H9 (cell line): ENCODE data around the gene ANK2. TPM values are rescaled to one million over a fixed set of nuclear protein-coding genes. Genes with fewer than 3 reads are reported as not detected.

ENCODE experiments used
- DNase-seq: peaks from one replicate; pipeline ENCODE4 v3.0.0-alpha.2; 2017
- H2AFZ ChIP-seq: one replicate; pipeline ENCODE4 v1.6.1; 2013; ENCODE audit warnings: mild to moderate bottlenecking, low read length, control low read depth, moderate library complexity
- H2AK5ac ChIP-seq: 2 replicates; pipeline ENCODE4 v1.6.1; 2013; ENCODE audit warnings: low read length, control low read depth, mixed read lengths; ENCODE audit not compliant: insufficient read length
- H2BK120ac ChIP-seq: one replicate; pipeline ENCODE4 v1.6.1; 2013; ENCODE audit warnings: low read depth, mild to moderate bottlenecking, low read length, control low read depth, inconsistent platforms; ENCODE audit not compliant: poor library complexity, severe bottlenecking
- H2BK12ac ChIP-seq: 2 replicates; pipeline ENCODE4 v1.6.1; 2013; ENCODE audit warnings: low read length, control low read depth, mixed read lengths, low read depth; ENCODE audit not compliant: insufficient read length
- H2BK15ac ChIP-seq: 2 replicates; pipeline ENCODE4 v1.6.1; 2013; ENCODE audit warnings: low read depth, low read length, control low read depth
- H2BK20ac ChIP-seq: one replicate; pipeline ENCODE4 v1.6.1; 2013; ENCODE audit warnings: low read depth, mild to moderate bottlenecking, low read length, control low read depth, inconsistent platforms; ENCODE audit not compliant: poor library complexity, severe bottlenecking
- H2BK5ac ChIP-seq: 2 replicates; pipeline ENCODE4 v1.6.1; 2013; ENCODE audit warnings: low read length, control low read depth, mixed read lengths; ENCODE audit not compliant: insufficient read length
- H3K14ac ChIP-seq: 2 replicates; pipeline ENCODE4 v1.6.1; 2013; ENCODE audit warnings: low read length, control low read depth; ENCODE audit not compliant: insufficient read depth
- H3K18ac ChIP-seq: 2 replicates; pipeline ENCODE4 v1.6.1; 2013; ENCODE audit warnings: low read depth, mild to moderate bottlenecking, mixed read lengths, low read length, control low read depth; ENCODE audit not compliant: insufficient read length
- H3K23ac ChIP-seq: 2 replicates; pipeline ENCODE4 v1.6.1; 2013; ENCODE audit warnings: low read length, control low read depth, mixed read lengths, low read depth; ENCODE audit not compliant: insufficient read length
- H3K23me2 ChIP-seq: 2 replicates; pipeline ENCODE4 v1.6.1; 2013; ENCODE audit warnings: low read depth, mild to moderate bottlenecking, mixed read lengths, low read length, control low read depth; ENCODE audit not compliant: insufficient read length, poor library complexity, severe bottlenecking
- H3K27ac ChIP-seq: 2 replicates; pipeline ENCODE4 v1.5.1; 2013; ENCODE audit warnings: low read length, control low read depth, mixed read lengths, low read depth; ENCODE audit not compliant: insufficient read length
- H3K27me3 ChIP-seq: 2 replicates; pipeline ENCODE4 v1.6.1; 2013; ENCODE audit warnings: low read length, control low read depth, inconsistent platforms; ENCODE audit not compliant: insufficient read depth
- H3K4ac ChIP-seq: 2 replicates; pipeline ENCODE4 v1.6.1; 2013; ENCODE audit warnings: low read depth, mild to moderate bottlenecking, control low read depth, inconsistent platforms, low read length, moderate library complexity
- H3K4me1 ChIP-seq: 2 replicates; pipeline ENCODE4 v1.6.1; 2013; ENCODE audit warnings: low read length, control low read depth, inconsistent platforms; ENCODE audit not compliant: insufficient read depth
- H3K4me2 ChIP-seq: 2 replicates; pipeline ENCODE4 v1.6.1; 2013; ENCODE audit warnings: low read length, control low read depth, mixed read lengths; ENCODE audit not compliant: insufficient read length, insufficient read depth
- H3K56ac ChIP-seq: 2 replicates; pipeline ENCODE4 v1.6.1; 2013; ENCODE audit warnings: low read depth, mild to moderate bottlenecking, mixed read lengths, low read length, control low read depth; ENCODE audit not compliant: insufficient read length
- H3K79me1 ChIP-seq: 2 replicates; pipeline ENCODE4 v1.6.1; 2013; ENCODE audit warnings: low read depth, mild to moderate bottlenecking, moderate library complexity, low read length, control low read depth, inconsistent platforms; ENCODE audit not compliant: insufficient read depth, poor library complexity, severe bottlenecking
- H3K79me2 ChIP-seq: 2 replicates; pipeline ENCODE4 v1.6.1; 2013; ENCODE audit warnings: low read length, control low read depth, inconsistent platforms; ENCODE audit not compliant: insufficient read depth
- H3K9ac ChIP-seq: 2 replicates; pipeline ENCODE4 v1.6.1; 2013; ENCODE audit warnings: low read length, control low read depth, mixed read lengths; ENCODE audit not compliant: insufficient read length; ENCODE audit errors: extremely low read depth
- H3K9me3 ChIP-seq: one replicate; pipeline ENCODE4 v1.6.1; 2013; ENCODE audit warnings: low read depth, low read length, inconsistent platforms; ENCODE audit not compliant: control insufficient read depth
- H3T11ph ChIP-seq: one replicate; pipeline ENCODE4 v1.6.1; 2013; ENCODE audit warnings: mild to moderate bottlenecking, low read length, control low read depth, inconsistent platforms
- H4K20me1 ChIP-seq: one replicate; pipeline ENCODE4 v1.6.1; 2013; ENCODE audit not compliant: control insufficient read depth, insufficient read length, insufficient read depth
- H4K5ac ChIP-seq: 2 replicates; pipeline ENCODE4 v1.6.1; 2013; ENCODE audit warnings: low read depth, mild to moderate bottlenecking, mixed read lengths, low read length, control low read depth; ENCODE audit not compliant: insufficient read length
- H4K8ac ChIP-seq: replicated peaks from 2 replicates; pipeline ENCODE4 v1.6.1; 2013; ENCODE audit warnings: low read length, control low read depth, mixed read lengths, low read depth; ENCODE audit not compliant: insufficient read length
- H4K91ac ChIP-seq: 2 replicates; pipeline ENCODE4 v1.6.1; 2013; ENCODE audit warnings: low read depth, mild to moderate bottlenecking, moderate library complexity, mixed read lengths, low read length, control low read depth; ENCODE audit not compliant: insufficient read length
- H3K27ac Mint-ChIP-seq, 3 experiments: 2 replicates in 2 of 3; 3 replicates in 1 of 3; pipeline ENCODE4 v1.8.0; 2020 to 2021; ENCODE audit warnings: mixed read lengths in 3 of 3, mild to moderate bottlenecking in 1 of 3, moderate library complexity in 1 of 3
- H3K27me3 Mint-ChIP-seq: 2 replicates; pipeline ENCODE4 v1.8.0; 2021; ENCODE audit warnings: low read depth, mild to moderate bottlenecking, moderate library complexity, mixed read lengths
- H3K36me3 Mint-ChIP-seq, 3 experiments: 2 replicates in 2 of 3; 3 replicates in 1 of 3; pipeline ENCODE4 v1.8.0; 2020 to 2021; ENCODE audit warnings: low read depth in 3 of 3, mixed read lengths in 3 of 3; ENCODE audit not compliant: insufficient read depth in 1 of 3
- H3K4me1 Mint-ChIP-seq, 2 experiments: 2 replicates each; pipeline ENCODE4 v1.8.0; 2020; ENCODE audit warnings: mixed read lengths in 2 of 2
- H3K4me3 Mint-ChIP-seq, 2 experiments: 2 replicates in 1 of 2; 3 replicates in 1 of 2; pipeline ENCODE4 v1.8.0; 2020 to 2021; ENCODE audit warnings: mild to moderate bottlenecking in 2 of 2, mixed read lengths in 2 of 2, moderate library complexity in 1 of 2
- H3K9me3 Mint-ChIP-seq, 2 experiments: 2 replicates in 1 of 2; 3 replicates in 1 of 2; pipeline ENCODE4 v1.8.0; 2020; ENCODE audit warnings: mild to moderate bottlenecking in 2 of 2, mixed read lengths in 2 of 2, moderate library complexity in 1 of 2
- total RNA-seq: library from RNA; stranded (reverse); gene quantifications from 2 replicates; pipeline ENCODE4 v1.2.1, GENCODE V29; 2021
- TF ChIP-seq, protein P1 (sequence below): fragments of 200-600 bp; sonication (generic); conservative IDR thresholded peaks from 3 replicates; pipeline ENCODE4 v1.8.0; 2021; ENCODE audit warnings: antibody characterized with exemption, mild to moderate bottlenecking

The ANK2 gene
- total RNA-seq, 1 experiment from 2014 or later = 36.8 TPM

DNA sequence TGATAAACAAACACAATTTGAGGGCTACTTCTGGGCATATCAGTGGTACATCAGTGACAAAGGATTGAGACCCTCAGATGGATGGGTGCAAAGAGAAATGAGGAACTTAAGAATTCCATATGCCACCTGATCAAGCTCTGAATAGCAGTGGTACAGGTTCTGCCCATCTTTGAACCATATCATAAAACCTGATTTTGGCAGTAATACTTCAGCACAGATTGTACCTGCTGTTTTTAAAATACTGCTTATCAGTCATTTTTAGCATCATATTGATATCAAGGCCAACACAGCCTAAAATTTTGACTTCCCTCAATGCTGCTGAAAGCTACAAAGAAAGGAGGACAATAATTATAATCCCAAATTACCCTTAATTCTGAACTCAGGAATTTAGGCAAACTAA, 41.5 kb downstream of the ANK2 start:
- H3K9me3 Mint-ChIP-seq = no peaks in the 10 kb centered on the region
- no peak overlapping the region for H3K18ac ChIP-seq
- H3K4ac ChIP-seq = no peak overlapping the region
- no peak overlapping the region for H2BK120ac ChIP-seq
- no peak overlapping the region for H2AFZ ChIP-seq
- H3K4me1 Mint-ChIP-seq = peaks cover 2 to 13% of the 10 kb centered on the region in 2 experiments; a peak in 3 of 4 replicates
- H3K23me2 ChIP-seq = no peaks in the 10 kb centered on the region
- H3K79me2 ChIP-seq = no peaks in the 10 kb centered on the region
- H3K4me3 Mint-ChIP-seq = no peak overlapping the region
- H4K91ac ChIP-seq = no peak overlapping the region
- no peak overlapping the region for H3K27ac Mint-ChIP-seq
- no peak overlapping the region for H3K14ac ChIP-seq
- H2BK12ac ChIP-seq = no peak overlapping the region
- TF ChIP-seq, protein P1, sequence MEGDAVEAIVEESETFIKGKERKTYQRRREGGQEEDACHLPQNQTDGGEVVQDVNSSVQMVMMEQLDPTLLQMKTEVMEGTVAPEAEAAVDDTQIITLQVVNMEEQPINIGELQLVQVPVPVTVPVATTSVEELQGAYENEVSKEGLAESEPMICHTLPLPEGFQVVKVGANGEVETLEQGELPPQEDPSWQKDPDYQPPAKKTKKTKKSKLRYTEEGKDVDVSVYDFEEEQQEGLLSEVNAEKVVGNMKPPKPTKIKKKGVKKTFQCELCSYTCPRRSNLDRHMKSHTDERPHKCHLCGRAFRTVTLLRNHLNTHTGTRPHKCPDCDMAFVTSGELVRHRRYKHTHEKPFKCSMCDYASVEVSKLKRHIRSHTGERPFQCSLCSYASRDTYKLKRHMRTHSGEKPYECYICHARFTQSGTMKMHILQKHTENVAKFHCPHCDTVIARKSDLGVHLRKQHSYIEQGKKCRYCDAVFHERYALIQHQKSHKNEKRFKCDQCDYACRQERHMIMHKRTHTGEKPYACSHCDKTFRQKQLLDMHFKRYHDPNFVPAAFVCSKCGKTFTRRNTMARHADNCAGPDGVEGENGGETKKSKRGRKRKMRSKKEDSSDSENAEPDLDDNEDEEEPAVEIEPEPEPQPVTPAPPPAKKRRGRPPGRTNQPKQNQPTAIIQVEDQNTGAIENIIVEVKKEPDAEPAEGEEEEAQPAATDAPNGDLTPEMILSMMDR = no peak
- H4K8ac ChIP-seq = no peak overlapping the region
- no peak overlapping the region for H3T11ph ChIP-seq
- H2BK20ac ChIP-seq = no peak overlapping the region
- no peak overlapping the region for H2BK5ac ChIP-seq
- H2BK15ac ChIP-seq = no peak overlapping the region
- no peak overlapping the region for H3K27ac ChIP-seq
- no peaks in the 10 kb centered on the region for H3K79me1 ChIP-seq
- no peak overlapping the region for H3K23ac ChIP-seq
- no peaks in the 10 kb centered on the region for H3K4me1 ChIP-seq
- no peak for DNase-seq
- H3K27me3 ChIP-seq = no peaks in the 10 kb centered on the region
- no peaks in the 10 kb centered on the region for H3K9me3 ChIP-seq
- H2AK5ac ChIP-seq = no peak overlapping the region
- H3K36me3 Mint-ChIP-seq = no peaks in the 10 kb centered on the region
- H4K5ac ChIP-seq = no peak overlapping the region
- no peak overlapping the region for H3K4me2 ChIP-seq
- no peak overlapping the region for H3K9ac ChIP-seq
- H3K56ac ChIP-seq = no peak overlapping the region
- no peaks in the 10 kb centered on the region for H3K27me3 Mint-ChIP-seq
- H4K20me1 ChIP-seq = no peaks in the 10 kb centered on the region
